ENCODE results near the gene ITLN2.
"Not testable (repeated sequence)": the region's sequence is repeated elsewhere in the genome, so short reads cannot be mapped to it uniquely, and the experiment has no call there.

Gene ITLN2

DNA sequence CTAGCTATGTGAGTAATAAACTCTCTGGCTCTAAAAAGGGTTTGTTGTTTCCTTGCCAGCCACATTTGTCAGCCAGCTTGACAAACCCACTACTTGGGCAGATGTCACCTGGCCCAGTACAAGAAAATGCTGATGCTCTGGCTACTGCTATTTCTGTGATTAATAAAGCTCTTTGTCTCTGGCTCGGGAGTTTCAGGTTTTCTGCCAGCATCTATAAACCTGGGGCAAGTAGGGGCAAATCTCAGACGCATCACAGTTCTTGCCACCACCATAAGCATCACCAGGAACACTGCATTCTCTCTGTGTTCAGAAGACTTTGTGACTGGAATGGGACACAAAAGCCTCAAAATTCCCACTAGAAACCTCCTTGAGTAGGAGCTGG is 2.5 kb downstream of the ITLN2 start:
- no peak for DNase-seq

DNA sequence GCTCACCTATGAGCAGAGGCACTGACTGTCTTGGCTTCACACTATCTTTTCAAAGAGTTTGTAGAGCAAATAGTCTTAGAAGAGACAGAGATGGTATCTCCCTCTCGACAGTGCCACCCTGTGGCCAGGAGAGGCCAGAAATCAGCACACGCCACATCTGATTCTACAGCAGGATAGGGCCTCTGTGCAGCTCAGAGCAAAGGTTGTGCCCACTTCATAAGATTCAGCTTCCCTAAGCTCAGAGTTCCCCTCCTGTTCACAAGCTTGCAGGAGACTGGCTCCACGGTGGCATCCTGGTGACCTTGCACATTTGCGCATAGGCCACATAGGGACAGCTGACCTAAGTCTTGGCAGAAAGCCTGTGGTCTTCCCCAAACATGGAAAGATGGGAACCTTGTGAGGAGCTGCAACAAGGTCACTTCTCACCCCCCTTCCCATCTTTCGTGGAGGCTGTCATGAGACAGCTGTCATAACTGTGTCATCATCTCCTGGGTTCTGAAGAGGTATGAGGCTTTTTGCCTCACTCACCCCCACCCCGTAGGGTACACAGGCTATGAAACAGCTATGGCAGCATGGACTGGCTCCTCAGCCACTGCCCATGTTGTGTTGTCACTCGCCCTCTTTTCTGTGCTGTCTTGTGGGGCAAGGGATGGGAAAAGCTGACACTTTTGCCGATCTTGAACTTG is 3.0 kb downstream of the ITLN2 start:
- DNase-seq, result peak; percentile 13 to 62

DNA sequence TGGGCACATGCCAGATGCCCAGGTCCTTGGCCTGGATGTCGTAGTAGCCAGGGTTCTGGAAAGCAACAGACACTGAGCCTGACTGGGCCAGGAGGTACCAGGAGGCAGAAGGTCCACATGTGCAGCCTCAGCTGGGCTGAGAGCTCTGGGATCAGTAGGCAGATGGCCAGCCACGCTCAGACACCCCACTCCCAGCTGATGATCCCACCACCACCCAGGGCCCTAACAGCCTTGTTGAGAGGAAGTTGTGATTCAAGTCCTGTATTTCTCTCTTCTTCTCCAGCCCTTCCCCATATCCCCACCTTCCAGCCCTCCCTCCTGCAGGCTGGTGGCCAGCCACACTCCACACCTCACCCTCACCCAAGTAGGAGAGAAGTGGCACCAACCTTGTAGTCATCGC is 4.0 kb downstream of the ITLN2 start:
- no peak for DNase-seq

DNA sequence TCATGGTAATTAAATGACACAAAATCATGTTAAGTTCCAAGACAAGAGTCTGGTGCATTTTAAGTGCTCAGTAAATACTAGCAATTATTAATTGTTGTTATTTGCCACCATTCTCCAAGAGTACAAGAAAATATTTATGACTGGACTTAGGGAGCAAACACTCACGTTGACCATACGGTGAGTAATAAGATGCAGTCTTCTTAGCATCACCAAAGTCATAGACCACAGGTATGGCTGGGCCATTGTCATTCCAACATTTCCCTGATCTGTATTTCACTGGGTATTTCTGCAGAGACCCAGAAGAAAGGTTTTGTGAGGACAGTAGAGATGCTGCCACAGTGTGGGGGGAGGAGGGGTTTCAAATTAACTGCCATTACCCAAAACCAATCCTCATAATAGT is 4.7 kb downstream of the ITLN2 start:
- no peak for DNase-seq

DNA sequence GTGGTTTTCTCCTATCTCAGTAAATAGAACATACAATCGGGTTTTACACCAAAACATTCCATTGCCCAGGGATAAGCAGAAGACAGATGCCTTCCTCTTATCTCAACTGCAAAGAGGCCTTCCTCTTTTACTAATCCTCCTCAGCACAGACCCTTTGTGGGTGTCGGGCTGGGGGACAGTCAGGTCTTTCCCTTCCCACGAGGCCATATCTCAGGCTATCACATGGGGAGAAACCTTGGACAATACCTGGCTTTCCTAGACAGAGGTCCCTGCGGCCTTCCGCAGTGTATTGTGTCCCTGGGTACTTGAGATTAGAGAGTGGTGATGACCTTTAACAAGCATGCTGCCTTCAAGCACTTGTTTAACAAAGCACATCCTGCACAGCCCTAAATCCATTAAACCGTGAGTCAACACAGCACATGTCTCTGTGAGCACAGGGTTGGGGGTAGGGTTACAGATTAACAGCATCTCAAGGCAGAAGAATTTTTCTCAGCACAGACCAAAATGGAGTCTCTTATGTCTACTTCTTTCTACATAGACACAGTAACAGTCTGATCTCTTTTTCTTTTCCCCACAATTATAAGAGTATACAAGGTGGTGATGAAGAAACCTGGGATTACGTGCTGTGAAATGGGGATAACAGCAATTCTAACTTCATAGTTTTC is 5.3 kb downstream of the ITLN2 start:
- peak in 1 of 2 donors; percentile 4 for DNase-seq

DNA sequence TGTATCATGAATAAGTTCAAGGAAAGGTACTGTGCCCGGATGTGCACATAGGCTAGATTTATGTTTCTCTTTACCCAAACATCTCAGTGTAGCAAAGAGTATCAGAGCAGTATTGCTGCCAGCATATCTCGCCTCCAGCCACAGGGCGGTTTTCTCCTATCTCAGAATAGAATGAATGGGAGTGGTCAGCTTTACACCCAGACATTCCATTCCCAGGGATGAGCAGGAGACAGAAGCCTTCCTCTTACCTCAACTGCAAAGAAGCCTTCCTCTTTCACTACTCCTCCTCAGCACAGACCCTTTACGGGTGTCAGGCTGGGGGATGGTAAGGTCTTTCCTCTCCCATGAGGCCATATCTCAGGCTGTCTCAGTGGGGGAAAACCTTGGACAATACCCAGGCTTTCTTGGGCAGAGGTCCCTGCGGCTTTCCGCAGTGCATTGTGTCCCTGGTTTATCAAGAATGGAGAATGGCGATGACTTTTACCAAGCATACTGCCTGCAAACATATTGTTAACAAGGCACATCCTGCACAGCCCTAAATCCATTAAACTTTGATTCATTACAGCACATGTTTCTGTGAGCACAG is 7.3 kb downstream of the ITLN2 start:
- DNase-seq, result not testable (repeated sequence)

DNA sequence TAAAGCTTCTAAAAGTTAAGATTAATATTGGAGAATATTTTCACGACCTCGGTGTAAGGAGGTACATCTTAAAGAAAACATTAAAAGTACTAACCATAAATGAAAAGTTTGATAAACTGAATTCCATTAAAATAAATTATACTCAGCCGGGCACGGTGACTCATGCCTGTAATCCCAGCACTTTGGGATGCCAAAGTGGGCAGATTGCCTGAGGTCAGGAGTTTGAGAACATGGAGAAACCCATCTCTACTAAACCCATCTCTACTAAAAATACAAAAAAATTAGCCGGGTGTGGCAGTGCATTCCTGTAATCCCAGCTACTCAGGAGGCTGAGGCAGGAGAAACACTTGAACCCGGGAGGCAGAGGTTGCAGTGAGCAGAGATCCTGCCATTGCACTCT is 8.7 kb downstream of the ITLN2 start:
- not testable (repeated sequence) for DNase-seq

DNA sequence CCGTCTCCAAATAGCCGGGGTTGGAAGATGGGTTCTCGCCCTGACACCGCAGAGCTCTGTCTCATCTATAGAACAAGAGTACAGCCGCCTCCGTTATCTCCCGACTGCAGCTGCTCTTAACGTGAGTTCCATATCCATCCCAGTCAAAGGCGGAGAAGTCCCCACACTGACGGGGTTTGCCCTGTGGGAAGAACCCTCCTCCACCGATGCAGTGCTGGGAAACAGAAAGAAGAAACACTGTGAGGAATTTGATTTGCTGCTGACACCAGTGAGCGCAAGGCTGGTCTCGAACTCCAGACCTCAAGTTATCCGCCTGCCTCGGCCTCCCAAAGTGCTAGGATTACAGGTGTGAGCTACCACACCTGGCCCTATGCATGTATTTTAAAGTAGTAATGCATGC is 9.5 kb downstream of the ITLN2 start:
- no peak for DNase-seq

DNA sequence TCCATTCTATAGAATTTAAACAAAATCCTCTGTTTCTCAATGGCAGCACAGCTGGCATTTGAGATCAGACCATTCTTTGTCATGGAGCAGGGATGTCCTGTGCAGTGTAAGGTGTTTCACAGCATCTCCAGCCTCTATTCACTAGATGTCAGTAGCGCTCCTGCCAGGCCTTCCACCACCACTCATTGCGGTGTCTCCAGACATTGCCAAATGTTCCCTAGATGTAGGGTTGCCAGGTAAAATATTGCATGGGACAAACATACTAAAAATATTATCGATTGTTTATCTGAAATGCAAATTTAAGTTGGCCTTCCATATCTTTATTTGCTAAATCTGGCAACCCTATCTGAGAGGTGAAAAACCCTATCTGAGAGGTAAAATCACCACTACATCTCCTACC is 11.7 kb downstream of the ITLN2 start:
- no peak for DNase-seq

DNA sequence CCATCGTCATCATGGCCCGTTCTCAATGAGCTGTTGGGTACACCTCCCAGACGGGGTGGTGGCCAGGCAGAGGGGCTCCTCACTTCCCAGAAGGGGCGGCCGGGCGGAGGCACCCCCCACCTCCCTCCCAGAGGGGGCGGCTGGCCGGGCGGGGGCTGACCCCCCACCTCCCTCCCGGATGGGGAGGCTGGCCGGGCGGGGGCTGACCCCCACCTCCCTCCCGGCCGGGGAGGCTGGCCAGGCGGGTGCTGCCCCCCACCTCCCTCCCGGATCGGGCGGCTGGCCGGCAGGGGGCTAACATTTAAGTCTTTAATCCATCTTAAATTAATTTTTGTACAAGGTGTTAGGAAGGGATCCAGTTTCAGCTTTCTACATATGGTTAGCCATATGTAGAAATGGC is 17.9 kb downstream of the ITLN2 start:
- not testable (repeated sequence) for DNase-seq

DNA sequence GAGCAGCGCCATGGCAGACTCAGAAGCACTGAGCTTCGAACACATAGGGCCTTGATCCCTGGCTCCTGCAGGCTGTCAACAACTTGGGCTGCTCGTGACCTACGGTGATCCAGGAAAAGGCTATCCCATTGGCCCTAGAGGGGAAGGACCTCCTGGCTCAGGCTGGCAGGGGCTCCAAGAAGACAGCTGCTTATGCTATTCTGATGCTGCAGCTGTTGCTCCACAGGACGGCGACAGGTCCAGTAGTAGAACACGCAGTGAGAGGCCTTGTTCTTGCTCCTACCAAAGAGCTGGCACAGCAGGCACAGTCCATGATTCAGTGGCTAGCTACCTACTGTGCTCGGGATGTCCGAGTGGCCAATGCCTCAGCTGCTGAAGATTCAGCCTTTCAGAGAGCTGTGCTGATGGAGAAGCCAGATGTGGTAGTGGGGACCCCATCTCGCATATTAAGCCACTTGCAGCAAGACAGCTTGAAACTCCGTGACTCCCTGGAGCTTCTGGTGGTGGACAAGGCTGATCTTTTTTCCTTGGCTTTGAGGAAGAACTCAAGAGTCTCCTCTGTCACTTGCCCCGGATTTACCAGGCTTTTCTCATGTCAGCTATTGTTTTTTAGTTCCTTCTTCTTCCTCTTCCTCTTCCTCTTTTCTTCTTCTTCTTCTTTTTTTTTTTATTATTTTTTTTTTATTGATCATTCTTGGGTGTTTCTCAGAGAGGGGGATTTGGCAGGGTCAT is 18.9 kb downstream of the ITLN2 start:
- no peak for DNase-seq

DNA sequence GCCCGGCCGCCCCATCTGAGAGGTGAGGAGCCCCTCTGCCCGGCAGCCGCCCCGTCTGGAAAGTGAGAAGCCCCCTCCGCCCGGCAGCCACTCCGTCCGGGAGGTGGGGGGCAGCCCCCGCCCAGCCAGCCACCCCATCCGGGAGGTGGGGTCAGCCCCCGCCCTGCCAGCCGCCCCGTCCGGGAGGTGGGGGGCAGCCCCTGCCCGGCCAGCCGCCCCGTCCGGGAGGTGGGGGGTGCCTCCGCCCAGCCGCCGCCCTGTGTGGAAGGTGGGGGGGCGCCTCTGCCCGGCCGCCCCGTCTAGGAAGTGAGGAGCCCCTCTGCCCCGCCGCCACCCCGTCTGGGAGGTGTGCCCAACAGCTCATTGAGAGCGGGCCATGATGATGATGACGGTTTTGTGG is 21.3 kb downstream of the ITLN2 start:
- DNase-seq, result not testable (repeated sequence)

DNA sequence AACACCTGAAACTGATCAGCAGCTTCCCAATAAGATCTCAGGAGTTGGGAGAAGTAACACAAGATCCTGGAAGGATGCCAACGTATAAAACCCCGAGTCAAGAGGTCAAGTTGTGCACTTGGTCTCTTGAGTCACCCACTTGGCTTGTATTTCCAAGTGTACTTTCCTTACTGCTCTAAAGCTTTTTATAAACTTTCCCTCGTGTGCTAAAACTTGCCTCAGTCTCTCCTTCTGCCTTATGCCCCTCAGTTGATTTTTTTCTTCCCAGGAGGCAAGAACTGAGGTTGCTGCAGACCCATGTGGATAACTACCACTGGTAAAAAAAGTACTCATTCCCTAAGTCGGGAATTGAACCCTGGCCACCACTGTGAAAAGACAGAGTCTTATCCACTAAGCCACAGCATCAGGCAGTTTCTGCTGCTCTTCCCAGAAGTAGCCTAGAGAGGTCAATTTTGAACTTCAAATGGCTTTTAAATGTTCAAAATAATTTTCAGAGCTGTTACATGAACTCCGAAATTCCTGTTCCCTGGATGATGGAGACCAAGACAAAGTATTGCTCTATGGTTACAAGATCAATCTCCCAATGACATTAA is 28.9 kb downstream of the ITLN2 start:
- no peak for DNase-seq

DNA sequence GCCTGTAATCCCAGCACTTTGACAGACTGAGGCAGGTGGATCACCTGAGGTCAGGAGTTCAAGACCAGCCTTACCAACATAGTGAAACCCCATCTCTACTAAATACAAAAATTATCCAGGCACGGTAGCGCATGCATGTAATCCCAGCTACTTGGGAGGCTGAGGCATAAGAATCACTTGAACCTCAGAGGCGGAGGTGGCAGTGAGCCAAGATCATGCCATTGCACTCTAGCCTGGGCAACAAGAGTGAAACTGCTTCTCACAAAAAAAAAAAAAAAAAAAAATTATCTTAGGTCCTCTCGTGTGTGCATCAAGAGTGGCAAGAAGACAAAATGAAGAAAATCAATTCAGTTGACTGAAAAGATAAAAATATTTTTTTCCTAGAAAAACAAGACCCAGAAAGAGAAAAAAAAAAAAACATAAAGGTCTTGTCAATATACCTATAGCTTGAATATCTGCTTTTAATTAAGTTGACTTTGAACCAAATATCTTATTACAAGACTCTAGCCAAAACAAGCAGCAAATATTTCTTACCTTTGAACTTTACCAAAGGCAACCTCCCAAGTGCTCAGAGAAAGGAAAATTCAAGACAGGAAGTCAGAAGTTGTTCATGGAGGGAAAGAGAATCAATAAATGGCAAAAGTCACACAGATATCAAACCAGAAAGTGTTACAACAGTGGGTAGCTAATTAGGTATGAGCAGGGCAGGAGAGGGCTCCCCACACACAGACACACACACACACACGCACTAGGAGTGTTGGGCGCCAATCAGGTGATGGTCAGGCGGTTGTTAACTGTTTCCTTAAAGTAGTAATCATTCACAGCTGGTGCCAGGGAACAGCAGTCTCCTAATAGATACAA is 29.6 kb downstream of the ITLN2 start:
- DNase-seq, result no peak

DNA sequence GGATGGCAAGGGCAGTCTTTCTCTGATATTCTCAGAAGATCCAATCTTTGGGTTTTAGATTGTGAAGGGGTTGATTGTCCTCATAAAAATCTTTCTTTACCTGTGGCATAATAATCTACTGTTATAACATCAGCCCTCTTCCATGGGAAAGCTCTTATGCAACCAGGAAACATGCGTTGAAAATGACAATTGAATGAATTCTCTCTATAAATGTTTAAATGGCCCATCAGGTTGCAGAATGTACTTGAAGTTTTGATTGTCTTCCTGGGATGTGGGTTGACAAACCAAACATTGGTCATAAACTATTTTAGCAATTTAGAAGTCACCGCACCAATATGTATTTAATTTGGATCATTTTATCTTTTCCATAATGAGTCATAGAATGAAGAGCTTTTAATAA is 37.9 kb downstream of the ITLN2 start:
- no peak for DNase-seq

DNA sequence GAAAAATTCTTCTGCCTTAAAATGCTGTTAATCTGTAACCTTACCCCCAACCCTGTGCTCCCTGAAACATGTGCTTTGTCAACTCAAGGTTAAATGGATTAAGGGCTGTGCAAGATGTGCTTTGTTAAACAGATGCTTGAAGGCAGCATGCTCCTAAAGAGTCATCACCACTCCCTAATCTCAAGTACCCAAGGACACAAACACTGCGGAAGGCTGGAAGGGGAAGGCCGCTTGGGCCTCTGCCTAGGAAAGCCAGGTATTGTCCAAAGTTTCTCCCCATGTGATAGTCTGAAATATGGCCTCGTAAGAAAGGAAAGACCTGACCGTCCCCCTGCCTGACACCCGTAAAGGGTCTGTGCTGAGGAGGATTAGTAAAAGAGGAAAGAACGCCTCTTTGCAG is 41.4 kb downstream of the ITLN2 start:
- not testable (repeated sequence) for DNase-seq

DNA sequence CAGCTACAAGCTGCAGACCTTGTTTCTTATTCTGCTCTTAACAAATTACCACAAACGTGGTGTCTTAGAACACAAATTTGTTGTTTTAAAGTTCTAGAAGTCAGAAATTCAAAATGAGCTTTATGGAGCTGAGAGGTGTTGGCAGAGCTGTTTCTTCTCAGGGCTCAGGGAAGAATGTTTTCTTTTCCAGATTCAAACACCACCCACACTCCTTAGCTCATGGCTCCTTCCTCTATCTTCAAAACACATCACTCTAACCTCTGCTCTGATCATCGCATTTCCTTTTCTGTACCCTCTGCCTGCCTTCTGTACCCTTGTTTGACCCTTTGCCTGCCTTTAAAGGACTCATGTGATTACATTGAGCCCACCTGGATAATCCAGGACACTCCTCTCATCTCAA is 42.7 kb downstream of the ITLN2 start:
- no peak for DNase-seq

DNA sequence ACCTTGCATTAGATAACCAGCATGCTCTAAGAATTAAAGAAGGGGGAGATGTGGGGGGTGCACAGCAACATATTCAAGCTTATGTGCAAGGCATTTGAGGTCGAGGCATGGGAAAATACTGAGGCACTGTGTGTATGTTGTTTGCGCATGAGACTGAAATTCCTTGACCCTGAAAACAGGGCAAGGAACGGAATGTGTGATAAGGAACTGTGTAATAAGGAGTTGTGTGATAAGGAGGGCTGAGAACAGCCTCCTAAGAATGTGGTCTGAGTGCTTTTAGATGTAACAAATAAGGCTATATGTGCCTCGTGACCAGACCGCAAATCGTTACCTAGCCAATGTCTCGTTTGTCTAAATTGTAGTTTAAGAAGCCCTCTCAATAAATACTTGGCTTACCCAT is 43.2 kb downstream of the ITLN2 start:
- DNase-seq, result no peak

DNA sequence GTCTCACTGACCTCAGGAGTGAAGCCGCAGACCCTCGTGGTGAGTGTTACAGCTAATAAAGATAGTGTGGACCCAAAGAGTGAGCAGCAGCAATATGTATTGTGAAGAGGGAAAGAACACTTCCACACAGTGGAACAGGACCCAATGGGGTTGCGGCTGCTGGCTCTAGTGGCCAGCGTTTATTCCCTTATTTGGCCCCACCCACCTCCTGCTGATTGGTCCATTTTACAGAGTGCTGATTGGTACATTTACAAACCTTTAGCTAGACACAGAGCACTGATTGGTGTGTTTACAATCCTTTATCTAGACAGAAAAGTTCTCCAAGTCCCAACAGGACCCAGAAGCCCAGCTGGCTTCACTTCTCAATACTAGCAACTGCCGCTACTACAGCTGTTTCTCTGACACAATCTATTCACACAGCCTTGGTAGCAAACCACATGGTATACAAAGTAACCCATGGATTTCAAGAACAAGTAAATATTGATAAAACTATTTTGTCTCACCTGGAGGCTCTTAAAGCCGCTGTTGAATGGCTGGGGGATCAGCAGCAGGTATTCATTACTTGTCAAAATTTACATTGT is 44.3 kb downstream of the ITLN2 start:
- no peak for DNase-seq

DNA sequence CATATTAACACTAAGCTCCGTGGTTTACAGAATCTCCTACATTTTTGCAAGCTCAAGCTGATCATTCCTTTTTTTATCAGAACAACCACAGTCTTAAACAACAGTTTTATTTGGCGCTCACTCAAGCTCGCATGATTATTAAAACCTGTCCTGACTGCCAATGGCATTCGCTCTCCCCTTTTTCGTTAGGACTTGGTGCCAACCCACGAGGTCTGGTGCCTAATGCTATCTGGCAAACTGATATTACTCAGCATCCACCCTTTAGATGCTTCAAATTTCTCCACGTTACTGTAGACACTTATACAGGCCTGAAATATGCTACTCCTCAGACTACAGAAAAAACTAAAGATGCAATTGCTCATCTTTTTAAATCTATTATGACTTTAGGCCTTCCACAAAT is 46.6 kb downstream of the ITLN2 start:
- no peak for DNase-seq

DNA sequence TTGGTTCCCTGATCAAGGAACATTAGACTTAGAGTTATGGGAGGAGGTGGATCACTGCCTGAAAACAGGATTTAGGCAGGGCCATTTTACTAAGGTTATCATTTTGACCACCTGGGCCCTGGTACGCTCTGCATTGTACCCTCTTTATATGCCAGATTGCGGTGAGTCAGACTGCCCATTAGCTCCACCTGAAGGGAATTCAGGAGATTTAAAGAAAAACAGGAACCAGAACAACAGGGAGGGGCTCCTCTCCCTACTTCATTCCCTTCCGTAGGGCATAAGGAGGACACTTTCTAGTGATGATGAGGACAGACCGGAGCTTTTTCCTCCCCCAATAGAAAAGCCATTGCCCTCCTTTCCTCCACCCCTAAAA is 49.0 kb downstream of the ITLN2 start:
- no peak for DNase-seq
